Glomerular visceral epithelial cell (primary cell): Measurements from ENCODE around the gene FES.
"Not testable (repeated sequence)": the region's sequence is repeated elsewhere in the genome, so short reads cannot be mapped to it uniquely, and the experiment has no call there.

Experiments used
- DNase-seq: peaks from one replicate; pipeline ENCODE4 v3.0.0-alpha.2; 2016; ENCODE audit errors: extremely low spot score

FES gene

DNA sequence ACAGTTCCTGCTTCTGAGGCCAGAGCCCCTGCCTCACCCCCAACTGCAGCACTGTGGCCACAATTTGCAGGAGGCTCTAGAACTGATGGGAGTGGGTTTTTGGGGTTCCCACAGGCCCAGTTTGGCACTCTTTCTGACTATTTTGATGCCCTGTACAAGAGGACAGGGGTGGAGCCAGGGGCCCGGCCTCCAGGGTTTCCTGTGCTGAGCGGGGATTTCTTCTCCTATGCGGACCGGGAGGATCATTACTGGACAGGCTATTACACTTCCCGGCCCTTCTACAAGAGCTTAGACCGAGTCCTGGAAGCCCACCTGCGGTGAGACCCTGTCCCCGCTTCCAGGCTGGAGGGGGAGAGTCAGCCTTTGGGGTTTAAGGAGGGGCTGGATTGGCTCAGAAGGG lies 25.7 kb downstream of the FES start:
- no peak for DNase-seq

DNA sequence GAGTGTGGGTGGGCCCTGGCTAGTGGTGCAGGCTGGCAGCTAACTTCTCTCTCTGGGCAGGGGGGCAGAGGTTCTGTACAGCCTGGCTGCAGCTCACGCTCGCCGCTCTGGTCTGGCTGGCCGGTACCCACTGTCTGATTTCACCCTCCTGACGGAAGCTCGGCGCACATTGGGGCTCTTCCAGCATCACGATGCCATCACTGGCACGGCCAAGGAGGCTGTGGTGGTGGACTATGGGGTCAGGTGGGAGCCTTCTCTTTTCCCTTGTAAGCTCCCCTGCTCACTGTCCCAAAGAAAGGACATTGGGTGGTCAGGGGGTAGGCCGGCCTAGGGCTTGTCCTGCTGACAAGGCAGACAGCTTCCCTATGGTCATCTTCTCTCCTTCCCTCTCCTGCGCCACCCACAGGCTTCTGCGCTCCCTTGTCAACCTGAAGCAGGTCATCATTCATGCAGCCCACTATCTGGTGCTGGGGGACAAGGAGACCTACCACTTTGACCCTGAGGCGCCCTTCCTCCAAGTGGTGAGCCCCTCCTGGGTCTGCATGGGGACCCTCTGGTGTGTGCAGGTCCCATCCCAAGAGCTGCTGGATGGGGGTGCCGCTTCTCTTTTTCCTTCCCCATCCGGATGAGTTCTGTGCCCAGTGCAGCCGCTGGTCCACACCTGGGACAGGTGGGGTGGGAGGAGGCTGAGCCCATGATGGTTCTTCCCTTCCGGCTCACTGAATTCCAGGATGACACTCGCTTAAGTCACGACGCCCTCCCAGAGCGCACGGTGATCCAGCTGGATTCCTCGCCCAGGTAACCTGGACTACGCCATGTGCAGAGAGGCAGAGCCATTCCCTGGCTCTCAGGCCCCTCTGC lies 26.4 kb downstream of the FES start:
- DNase-seq: no peak

DNA sequence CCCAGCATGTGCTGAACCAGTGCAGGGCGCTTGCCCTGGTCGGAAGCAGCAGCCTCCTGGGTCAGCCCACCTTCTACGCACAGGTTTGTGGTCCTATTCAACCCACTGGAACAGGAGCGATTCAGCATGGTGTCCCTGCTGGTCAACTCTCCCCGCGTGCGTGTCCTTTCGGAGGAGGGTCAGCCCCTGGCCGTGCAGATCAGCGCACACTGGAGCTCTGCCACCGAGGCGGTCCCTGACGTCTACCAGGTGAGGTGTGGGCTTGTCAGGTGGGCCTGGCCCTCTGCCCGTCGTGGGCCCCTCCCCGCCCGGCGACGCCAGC lies 27.0 kb downstream of the FES start:
- no peak for DNase-seq

DNA sequence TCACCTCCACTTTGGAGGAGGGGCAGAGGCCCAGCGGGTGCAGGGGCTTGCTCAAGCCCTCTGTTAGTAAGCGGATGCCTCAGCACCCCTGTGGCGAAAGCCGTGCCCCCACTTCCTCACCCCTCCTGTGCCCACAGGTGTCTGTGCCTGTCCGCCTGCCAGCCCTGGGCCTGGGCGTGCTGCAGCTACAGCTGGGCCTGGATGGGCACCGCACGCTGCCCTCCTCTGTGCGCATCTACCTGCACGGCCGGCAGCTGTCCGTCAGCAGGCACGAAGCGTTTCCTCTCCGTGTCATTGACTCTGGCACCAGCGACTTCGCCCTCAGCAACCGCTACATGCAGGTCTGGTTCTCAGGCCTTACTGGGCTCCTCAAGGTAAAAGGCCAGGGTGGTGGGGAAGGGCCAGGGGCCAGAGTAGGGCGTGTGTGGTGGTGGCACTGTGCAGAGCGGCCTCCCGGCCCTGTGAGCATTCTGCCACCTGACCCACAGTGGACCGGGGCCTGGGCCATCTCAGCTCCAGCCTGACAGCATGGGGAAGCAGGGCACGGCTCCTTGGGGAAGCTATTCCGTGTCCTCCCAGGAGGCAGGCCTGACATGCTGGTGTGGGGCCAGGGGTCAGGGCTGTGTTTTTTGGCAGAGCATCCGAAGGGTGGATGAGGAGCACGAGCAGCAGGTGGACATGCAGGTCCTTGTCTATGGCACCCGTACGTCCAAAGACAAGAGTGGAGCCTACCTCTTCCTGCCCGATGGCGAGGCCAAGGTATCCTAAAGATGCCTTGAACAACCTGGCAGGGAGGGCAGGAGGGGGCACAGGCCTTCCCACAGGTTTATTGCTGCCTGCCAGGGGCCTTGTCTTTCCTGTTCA lies 27.8 kb downstream of the FES start:
- DNase-seq: no peak

DNA sequence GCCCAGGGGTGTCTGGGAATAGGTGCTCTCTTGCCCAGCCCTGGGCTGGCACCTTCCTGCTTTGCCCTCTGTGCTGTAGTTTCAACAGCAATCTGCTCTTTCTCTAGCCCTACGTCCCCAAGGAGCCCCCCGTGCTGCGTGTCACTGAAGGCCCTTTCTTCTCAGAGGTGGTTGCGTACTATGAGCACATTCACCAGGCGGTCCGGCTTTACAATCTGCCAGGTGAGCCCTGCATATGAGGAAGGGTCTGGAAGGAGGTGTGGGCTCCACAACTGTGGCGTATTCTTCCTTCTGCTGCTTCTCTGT lies 28.4 kb downstream of the FES start:
- no peak for DNase-seq

DNA sequence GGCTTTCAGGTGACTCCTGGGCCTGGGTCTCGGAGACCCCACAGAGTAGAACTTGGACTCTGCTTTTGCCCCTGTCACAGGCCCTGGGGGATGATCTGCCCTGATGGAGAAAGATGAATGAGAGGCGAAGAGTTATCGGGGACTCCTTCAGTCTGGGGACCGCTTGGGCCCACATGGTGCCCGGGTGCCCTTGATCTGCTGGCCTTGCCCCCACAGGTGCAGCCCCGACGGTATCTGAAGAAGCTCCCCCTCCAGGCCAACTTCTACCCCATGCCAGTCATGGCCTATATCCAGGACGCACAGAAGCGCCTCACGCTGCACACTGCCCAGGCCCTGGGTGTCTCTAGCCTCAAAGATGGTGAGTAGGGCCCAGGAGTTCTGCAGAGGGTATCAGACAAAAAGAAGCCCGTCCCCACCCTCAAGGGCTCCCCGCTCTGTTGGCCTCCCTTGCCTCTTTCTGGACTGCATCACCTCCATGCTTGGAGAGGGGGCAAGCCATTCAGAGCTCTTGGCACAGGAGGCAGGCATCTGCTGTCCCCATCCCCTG lies 29.2 kb downstream of the FES start:
- no peak for DNase-seq

DNA sequence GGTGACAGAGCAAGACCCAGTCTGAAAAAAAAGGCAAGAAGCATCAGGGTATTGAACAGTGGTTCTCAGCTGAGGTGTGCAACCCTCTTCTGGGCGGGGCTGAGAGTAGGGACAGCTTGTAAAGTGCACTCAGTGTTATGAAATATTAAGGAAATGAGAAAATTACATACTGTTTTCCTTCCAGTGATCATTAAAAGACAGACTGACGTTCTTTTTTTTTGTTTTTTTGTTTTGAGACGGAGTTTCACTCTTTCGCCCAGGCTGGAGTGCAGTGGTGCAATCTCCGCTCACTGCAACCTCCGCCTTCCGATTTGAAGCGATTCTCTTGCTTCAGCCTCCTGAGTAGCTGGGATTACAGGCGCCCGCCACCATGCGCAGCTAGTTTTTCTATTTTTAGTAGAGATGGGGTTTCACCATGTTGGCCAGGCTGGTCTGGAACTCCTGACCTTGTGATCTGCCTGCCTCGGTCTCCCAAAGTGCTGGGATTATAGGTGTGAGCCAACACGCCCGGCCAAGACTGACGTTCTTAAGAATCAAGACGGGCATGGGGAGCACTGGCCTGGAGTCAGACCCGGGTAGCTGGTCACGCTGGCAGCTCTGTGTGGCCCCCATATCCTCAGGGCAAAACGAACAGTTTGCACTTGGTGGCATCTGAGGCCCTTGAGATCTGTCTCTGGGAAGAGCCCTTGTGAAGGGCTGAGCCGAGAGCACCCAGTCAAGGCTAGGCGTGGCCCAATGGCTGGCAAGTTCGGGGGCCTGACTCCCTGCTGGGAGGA lies 30.2 kb downstream of the FES start:
- no peak for DNase-seq

DNA sequence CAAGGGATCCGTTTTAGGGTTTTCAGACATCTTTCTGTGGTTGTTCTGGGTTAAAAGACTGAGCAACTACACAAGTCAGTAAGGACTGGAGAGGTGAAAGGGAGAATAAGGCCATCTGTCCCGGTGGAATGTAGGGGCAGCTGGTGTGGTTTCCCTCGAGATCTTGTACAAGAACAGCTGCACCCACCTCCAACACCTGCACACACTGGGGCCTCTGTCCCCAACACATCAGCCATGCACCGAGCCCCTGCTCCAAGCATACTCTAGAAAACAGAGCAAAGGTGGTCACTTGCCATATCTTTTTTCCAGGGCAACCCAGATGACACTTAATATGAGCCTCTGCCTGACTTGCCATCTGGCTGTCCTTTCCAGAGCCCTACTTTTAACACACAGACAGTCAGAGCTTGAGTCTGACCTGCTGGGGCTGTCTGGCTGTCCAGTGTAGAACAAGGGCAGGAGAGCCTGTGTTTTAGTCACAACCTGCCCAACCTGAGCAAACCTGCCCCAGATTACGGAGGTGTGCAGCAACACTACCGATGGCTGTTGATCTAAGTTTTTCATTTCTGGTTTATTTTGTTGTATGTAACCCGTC lies 31.0 kb downstream of the FES start:
- no peak for DNase-seq

DNA sequence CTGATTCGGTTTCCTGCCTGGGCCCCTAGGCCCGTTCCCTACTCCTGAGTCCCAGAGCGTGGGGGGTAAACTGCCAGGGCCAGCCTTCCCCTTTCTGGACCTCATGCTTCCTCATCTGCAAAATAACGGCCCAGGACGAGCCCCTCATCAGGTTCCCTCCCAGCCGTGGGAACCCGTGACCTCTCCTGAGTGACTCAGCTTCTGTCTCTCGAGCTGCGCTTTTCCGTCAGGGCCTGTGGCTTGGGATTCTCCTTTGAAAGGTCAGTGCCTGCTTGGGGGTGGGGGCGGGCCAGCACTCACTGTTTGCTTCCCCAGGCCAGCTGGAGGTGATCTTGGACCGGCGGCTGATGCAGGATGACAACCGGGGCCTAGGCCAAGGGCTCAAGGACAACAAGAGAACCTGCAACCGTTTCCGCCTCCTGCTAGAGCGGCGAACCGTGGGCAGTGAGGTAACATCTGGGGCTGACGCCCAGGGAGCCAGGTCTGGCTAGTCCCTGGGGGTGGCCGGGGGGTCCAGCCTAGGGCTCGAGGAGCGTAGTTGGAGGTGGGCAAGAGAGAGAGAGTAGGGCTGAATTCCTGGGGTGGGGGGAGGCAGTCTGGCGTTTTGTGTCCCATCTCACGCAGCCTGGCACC lies 31.6 kb downstream of the FES start:
- DNase-seq: no peak

DNA sequence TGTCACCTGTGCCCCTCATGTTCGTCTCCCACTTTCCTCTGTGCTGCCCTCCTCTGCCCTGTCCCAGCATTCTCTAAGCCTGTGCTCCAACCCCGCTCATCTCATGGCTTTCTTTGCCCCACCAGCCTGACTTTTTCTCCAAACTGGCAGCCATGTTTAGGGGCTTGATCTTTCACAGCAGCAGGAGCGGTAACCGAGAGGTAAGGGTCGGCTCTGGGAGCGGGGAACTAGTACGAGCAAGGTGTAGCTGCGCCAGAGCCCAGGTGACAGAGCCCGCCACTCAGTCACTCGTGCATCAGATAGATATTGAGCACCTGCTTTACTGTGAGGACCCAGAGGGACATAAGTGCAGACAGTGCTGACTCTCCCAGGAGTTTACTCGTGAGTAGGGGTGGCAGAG lies 32.2 kb downstream of the FES start:
- DNase-seq: no peak

DNA sequence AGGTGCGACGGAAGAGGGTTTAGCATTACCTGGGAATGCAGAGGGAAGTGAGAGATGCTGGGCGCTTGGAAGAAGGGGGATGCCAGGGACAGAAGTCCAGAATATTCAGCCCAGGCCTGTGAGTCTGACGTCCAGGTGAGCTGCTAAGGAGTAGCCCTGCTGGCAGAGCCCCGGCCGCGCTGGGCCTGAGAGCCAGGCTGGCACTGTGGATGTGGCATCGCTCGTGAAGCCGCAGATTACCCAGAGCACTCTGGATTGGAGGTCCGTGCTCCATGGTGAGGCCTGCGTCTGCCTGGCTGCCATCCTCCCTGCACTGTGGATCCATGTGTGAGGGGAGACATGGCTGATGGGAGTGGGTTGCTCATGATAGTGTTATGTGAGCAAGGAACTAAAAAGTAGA lies 33.3 kb downstream of the FES start:
- no peak for DNase-seq

DNA sequence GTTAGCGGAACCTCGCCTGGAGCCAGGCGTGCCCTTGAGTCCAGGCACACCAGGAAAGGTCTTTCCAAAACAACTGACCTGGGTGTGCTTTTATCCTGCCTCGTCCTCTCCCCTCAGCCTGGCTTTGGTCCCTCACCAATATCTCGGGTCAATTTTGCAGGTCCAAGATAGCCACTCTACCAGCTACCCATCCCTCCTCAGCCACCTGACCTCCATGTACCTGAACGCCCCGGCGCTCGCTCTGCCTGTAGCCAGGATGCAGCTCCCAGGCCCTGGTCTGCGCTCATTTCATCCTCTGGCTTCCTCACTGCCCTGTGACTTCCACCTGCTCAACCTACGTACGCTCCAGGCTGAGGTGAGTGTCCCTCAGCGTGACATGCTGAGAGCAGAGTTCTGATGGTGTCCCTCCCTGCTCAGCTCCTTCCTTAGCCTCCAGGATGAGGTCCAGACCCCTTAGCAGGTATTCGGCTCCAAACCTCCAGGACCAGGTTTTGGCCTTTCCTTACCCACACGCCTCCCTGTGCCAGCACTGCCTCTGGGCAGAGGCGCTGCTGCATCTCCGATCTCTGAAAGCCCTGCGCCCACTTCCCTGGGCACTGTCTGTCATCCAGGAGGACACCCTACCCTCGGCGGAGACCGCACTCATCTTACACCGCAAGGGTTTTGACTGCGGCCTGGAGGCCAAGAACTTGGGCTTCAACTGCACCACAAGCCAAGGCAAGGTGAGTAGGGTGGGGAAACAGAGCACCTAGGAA lies 33.9 kb downstream of the FES start:
- DNase-seq: no peak

DNA sequence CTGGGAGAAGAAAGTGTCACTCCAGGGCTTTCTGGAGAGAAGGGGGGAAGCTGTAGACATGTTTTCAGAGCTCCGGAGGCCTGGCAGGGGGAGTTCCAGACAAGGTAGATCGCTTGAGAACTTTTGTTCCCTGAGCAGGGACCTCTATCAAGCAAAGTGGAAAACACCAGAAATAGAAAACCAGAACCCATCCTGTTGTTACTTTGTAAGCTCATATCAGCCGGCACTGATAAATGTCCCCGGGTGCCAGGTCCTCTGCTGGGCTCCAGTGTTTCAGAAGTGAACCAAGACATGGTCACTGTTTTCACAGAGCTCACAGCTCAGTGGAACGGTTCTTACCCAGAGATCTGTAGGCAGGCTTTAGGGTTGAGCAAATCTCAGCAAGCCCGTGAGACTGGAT lies 34.5 kb downstream of the FES start:
- DNase-seq: no peak

DNA sequence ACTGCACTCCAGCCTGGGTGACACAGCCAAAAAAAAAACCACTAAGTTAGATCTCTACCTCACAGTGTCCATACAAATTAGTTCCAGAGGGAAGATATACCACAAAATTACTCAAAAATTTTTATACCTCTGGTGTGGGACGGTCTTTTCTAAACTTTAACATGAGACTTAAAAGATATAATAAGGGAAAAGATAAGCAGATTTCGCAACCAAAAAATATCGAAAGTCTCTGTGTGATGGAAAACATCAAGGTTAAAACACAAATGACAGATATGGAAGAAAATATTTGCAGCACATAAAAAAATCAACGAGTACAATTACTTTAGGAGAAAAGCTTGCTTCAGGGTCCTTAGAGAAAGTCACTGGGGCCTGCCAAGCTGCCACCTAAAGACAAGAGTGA lies 37.6 kb downstream of the FES start:
- DNase-seq: no peak

DNA sequence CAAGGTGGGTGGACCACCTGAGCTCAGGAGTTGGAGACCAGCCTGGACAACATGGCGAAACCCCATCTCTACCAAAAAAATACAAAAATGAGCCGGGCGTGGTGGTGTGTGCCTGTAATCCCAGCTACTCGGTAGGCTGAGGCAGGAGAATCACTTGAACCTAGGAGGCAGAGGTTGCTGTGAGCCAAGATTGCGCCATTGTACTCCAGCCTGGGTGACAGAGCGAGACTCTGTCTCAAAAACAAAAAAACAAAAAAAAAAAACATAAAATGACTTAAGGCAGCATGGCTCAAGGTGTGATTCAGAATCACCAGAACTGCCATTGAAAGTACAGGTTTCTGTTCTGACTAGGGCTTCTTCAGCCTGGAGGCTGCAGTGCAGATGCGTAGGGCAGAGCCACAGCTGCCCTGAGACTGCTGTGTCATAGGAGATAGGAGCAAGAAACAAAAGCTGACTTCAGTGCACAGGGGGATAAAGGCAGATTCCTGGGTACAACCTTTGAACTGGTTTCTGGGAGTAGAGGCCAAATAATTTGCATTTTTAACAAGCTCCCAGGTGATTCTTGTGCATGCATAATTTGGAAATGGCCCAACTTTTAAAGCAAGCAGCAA lies 38.5 kb downstream of the FES start:
- DNase-seq: not testable (repeated sequence)

DNA sequence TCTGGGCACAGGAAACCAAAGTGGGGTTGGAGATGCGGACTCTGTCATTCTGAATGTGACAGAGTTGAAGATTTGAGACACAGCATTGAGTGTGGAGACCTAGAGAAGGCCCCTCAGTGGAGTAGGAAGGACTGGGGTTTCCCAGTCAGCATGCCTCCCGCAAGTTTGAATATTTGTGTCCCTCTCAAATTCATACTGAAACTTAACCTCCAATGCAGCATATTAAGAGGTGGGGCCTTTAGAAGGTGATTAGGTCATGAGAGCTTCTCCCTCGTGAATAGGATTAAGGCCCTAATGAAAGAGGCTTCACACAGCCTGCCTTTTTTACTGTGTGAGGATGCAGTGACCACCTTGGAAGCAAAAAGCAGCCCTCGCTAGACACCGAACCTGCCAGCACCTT lies 40.1 kb downstream of the FES start:
- no peak for DNase-seq

DNA sequence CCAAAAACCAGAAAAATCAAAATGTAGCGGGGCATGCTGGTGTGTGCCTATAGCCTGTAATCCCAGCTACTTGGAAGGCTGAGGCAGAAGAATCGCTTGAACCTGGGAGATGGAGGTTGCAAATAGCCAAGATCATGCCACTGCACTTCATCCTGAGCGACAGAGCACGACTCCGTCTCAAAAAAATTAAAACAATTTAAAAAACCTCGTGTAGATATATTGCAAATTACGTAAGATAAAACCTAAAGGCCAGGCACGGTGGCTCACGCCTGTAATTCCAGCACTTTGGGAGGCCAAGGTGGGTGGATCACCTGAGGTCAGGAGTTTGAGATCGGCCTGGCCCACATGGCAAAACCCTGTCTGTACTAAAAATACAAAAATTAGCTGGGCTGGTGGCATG lies 42.5 kb downstream of the FES start:
- not testable (repeated sequence) for DNase-seq

DNA sequence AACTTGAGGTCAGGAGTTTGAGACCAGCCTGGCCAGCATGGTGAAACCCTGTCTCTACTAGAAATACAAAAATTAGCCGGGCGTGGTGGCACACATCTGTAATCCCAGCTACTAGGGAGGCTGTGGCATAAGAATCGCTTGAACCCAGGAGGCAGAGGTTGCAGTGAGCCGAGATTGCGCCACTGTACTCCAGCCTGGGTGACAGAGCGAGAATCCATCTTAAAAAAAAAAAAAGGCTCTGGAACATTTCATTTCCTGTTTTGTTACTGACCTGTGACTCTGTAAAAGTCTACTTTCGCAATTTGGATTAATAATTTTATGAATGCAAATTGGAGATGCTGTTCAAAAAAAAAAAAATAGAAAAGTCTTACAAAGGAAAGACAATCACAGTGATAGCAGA lies 43.8 kb downstream of the FES start:
- not testable (repeated sequence) for DNase-seq

DNA sequence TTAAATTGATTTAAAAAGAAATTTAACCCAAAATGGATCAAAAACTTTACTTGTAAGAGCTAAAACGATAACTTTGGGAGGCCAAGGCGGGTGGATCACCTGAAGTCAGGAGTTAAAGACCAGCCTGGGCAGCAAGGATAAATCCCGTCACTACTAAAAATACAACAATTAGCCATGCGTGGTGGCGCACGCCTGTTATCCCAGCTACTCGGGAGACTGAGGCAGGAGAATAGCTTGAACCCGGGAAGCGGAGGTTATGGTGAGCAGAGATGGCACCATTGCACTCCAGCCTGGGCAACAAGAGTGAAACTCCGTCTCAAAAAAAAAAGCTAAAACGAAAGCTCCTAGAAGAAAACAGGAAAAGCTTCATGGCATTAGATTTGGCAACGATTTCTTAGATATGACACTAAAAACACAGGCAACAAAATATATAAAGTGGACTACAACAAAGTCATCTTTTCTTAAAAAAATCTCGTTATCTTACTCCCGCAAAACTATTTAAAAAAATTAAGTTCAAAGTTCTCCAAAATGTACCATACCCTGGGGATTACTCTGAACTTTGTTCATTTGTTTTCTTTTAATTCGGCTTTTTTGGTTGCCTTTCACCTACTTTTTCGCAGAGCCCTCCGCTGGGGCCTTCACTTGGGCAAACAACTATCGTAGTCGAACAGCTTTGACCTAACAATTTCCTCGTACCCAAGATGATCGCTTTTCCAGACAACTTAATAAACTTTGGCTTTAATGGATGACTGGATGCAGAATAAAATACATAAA lies 45.1 kb downstream of the FES start:
- DNase-seq: no peak
